ENCODE results near the gene COLEC12.
"Not testable (repeated sequence)": the region's sequence is repeated elsewhere in the genome, so short reads cannot be mapped to it uniquely, and the experiment has no call there.

COLEC12 gene

DNA sequence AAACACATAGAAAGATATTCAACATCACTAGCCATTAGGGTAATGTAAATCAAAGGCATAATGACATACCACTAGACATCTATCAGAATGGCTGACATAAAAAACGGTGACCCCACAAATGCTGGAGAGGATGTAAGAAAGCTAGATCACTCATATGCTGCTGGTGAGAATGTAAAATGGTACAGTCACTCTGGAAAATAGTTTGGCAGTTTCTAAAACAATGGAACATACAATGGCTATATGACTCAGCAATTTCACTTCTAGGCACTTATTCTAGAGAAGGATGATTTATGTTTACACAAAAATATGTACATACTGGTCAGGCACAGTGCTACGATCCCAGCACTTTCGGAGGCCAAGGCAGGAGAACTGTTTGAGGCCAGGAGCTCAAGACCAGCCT, 87.3 kb downstream of the COLEC12 start:
- no peak for DNase-seq (ENCODE audit: low spot score)

DNA sequence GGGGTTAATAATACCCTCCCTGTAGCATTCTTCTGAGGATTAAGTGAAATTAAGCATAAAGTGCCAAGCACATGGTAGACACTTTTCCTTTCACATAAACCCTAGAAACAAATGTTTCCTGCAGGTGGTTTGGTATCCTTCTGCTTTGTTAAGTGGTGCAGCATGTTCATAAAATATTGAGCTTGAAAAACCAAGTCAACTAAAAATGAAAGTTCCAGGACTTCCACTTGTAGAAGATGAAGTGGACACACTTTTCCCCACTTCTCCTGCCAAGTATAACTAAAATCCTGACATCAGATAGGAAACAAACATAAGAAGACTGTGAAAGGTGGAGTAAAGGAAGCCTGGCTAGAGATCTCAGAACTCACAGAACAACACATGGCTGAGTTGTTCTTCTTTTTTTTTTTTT, 90.5 kb downstream of the COLEC12 start:
- no peak for DNase-seq (ENCODE audit: low spot score)

DNA sequence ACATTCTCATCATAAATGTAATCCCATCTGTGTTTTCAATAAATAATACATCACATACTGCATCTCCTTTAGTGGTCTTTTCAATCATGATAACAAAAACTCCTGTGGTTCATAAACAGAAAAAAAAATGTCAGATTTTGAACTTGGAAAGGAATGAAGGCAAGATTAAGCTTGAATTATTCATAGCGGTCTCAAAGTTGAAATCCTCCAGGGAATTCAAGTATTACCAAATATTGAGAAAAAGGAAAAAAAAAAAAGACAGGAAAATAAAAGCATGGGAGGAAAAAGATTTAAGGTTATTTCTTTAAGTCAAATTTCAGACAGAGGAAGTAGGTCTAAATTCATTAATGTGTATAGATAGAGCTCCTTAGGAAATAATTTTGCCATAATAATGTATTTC, 92.1 kb downstream of the COLEC12 start:
- no peak for DNase-seq (ENCODE audit: low spot score)

DNA sequence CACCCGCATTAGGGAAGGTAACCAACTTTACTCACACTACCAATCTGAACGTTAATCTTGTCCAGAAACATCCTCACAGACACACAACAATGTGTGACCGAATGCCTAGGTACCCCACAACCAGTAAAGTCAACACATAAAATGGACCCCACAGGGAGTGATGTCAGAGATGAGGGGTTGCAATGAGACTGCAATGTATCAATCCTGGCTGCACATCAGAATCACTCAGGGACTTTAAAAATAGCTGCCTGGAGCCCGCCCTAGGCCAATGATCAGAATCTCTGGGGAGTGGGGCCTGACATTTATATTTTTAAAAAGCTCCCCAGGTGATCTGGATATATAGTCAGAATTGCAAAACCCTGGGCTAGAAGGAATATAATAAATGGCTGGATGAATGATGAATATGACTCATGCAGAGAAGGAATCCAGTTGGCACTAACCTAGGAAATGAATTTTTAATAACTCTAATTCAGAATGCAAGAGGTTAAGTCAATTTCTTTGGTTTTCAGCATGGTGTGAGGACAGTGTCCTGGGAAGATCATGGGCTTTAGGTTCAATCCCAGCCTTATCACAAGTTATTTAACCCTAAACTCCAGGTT, 92.8 kb downstream of the COLEC12 start:
- no peak for DNase-seq (ENCODE audit: low spot score)

DNA sequence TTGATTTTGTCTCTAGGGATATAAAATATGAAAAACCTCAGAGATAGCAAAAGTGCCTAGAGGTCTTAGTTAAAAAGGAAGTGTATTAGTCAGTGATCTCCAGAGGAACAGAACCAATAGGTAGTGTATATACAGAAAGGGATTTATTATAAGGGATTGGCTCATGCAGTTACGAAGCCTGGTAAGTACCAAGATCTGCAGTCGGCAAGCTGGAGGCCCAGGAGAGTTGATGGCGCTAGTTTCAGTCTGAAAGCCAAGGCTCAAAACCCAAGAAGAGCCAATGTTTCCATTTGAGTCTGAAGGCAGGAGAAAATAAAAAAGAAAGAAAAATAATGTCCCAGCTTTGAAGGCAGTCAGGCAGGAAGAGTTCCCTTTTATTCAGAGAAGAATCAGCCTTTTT, 93.3 kb downstream of the COLEC12 start:
- DNase-seq (ENCODE audit: low spot score), result no peak

DNA sequence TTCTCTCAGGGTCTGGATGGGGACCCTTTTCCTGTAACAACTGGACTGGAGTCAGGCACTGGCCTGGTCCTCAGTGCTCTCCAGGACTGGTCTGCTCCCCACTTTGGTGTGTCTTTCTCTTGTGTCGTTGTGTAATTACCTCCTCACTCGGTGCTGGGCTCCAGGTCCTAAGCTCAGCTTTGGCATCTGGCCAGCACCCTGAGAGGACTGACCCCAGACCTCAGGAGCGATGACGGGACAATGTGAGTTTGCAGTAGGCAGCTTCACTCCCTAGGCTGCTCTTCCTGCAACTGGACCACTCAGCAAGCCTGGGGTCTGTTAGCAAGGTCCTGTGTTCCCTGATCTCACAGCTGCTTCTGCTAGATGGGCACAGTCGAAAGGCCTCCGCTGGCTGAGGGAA, 93.8 kb downstream of the COLEC12 start:
- DNase-seq (ENCODE audit: low spot score), result no peak

DNA sequence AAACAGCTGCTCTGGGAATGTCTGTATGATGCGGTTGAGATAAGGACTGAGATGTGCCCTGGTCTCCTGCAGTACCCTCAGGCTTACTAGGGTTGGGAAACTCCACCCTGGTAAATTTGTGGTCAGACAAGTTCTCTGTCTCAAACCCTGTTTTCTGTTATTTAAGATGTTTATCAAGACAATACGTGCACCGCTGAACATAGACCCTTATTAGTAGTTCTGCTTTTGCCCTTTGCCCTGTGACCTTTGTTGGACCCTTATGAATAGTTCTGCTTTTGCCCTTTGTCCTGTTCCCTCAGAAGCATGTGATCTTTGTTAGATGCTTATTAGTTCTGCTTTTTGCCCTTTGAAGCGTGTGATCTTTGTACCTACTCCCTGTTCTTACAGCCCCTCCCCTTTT, 95.5 kb downstream of the COLEC12 start:
- DNase-seq (ENCODE audit: low spot score), result not testable (repeated sequence)

DNA sequence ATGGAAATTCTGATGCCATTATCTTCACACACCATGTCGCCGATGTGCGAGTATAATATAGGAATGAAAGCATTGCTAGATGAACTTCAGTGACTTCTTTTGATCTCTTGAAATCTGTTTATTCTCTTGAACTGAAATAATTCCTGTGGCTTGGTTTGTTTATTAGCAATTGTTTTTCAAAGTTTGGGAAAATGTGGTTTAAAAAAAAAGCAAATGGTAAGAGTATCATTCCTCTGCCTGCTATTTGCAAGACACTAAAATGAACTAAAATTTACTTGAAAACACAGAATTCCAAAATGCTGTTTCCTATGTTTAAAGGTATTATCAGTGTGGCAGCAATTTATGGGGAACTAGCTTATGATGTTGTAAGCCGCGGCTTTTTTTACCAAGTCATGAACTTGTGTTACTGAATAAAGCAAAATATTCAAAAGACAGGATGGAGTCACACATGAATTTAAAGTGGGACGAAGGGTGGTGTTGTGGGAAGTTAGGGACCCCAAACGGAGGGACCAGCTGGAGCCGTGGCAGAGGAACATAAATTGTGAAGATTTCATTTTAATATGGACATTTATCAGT, 96.4 kb downstream of the COLEC12 start:
- no peak for DNase-seq (ENCODE audit: low spot score)

DNA sequence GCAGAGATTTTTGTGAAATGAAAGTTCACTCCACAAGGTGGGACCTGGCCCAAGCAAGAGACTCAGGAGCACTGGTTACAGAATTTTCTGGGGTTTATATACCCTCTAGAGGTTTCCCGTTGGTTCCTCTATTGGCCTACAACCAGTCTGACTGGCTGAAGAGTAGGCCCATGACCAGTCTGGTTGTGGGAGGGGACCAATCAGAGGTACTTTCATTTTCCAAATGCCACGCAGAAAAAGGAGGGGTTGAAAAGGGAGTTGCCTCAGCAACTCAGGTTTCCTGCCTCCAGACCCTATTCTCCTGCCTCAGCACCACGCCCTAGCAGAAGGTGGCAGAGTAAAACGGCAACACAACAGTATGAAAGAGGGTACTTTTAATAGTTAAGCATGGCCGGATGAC, 98.4 kb downstream of the COLEC12 start:
- DNase-seq (ENCODE audit: low spot score), result no peak

DNA sequence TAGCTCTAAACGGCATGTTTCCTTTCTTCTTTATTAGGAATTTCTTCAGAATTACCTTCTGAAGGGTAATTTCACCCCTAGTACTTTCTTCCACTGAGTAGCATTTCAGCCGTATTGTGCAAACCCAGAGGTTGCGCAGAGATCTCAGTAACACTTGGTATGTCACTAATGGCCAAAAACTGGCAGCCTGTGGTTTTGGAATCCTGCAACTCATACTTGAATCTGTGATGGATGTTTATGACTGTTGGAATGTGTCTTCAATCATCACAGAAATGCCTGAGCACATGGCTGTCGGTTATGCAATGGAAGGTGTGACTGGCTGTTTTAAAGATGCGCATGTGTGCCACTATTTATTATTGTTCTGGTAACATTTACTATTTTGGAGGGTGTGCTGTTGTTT, 100.0 kb downstream of the COLEC12 start:
- DNase-seq (ENCODE audit: low spot score), result peak; percentile 74

DNA sequence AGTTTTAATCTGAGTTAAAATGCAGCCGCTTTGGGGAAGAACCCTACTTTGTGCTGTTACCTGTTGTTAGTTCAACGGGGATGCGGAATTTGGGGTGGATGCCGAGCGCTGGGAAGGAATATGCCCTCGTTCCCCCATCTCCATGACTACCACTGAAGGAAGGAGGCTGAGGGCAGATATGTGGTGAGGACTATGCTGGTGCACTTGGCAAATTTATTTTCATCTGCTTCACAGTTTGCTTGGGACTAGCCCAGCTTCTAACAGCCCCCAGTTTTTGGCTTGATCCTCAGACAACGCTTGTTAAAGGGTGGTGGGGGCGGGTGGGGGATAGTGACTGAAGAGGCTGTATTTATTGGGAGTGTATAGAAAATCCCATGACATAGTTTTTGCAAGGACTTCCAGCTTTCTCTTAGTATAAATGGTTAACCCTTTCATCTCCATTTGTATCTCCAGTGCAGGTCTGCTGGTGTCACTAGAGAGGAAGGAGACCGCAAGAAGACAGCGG, 100.8 kb downstream of the COLEC12 start:
- no peak for DNase-seq (ENCODE audit: low spot score)

DNA sequence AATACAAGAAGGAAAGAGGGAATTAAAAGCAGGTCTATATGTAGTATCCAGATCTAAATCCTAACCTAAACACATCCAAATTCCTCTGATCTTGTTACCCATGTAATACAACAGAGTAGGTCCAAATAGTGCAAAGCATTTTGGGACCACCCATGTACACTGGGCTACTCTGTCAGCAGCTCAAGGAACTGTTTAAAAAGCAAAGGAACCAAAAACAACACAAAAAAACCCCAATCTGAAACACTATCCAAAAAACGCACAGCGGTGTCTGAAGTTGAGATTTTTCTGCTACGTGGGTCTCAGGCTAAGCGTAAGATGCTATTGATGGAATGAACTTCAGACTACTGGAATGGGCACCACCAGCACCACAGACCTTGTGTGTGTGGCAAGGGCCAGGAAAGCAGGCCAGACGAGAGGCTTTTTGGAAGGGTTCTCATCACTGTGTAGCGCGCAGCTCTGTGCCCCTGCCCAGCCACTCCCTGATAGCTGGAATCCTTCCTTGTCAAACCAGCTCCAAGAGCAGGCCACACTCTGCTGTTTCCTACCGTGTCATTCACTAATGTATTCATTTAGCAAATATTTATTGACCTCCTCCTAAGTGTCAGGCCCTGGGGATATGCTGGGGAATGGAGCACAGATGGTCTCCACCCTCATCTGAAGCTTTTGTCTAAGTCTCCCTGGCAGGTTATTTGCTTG, 101.4 kb downstream of the COLEC12 start:
- DNase-seq (ENCODE audit: low spot score), result peak; percentile 15

DNA sequence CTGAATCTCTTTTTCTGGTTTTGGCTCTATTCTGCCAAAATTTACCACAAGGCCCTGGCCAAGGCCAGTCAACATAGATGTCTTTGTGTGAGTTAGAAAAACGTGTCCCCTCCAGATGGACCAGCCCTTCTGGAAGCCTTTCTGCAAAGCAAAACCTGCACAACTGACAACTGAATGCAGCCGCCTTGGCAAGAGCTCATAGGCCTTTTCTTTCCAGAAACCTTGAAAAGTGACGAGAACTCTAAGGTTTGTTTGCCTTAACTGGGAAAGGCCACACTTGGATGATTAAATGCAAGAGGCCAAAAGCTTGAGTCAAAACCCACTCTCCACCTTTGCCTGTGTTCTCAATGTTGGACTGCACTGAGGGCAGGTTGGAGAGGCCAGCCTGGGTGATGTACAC, 103.9 kb downstream of the COLEC12 start:
- no peak for DNase-seq (ENCODE audit: low spot score)

DNA sequence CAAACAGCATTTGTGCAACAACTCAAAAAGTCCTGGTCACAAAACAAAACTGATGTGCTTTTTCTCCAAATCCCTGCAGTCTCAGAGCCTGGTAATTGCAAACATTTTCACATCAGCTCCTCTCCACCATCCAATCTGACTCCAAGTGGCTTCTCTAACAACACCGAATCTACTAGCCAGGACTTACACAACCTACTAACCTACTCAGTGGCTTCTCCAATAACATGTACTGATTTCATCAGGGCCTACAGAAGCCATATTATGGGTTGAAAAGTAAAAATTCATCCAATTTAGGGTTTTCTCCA, 104.3 kb downstream of the COLEC12 start:
- DNase-seq (ENCODE audit: low spot score), result no peak

DNA sequence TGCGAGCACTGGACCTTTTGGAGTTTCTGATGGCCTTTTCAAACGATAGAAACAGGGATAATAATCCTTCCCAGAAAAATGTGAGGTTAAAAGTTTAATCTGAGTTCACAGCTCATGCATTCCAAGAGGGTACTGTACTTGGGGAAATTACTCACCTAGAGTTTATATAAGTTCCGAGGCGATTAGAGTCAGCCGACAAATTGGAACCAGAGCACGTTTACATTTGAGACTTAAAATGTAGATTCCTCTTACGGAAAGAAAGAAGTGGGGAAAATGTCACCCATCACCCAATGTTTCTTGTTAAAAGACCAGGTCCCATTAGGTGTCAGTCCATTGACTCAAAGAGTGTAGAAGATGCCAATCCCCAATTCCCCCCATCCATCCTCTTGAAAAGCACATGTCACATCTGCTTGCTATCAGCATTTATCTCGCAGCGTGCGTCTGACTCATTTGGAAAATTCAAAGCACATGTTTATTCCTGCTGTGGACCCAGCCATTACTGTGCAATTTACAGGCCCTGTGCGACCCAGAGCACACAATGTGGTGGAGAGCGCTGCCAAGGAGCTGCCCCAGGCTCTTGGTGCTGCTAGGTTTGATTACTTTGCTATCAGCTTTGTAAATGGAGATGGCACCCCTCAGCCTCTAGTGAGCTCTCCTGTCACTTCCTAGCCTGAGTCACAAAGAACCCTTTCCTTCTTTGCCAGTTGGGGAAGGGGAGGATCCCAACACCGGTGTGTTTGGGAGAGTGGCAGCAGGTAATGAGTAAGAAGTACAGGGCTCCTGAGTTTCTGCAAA, 104.8 kb downstream of the COLEC12 start:
- peak; percentile 75 for DNase-seq (ENCODE audit: low spot score)

DNA sequence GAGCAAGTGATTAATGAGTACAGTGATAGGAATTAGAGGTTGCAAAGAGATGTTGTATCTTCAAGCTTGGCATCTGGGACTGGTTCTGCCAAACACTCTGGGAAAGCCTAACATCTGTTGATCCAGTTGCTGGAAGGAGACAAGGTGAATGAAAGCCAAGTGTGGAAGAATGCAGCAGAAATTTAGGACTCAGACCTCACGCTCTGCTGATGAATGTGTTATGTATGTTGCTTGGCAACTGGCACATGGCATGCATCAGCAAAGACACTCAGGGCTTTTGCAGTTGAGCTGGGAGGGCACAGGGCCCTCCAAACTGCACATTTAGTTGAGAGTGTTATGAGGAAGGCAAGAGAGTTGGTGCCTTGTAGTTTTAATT, 105.5 kb downstream of the COLEC12 start:
- peak; percentile 88 for DNase-seq (ENCODE audit: low spot score)

DNA sequence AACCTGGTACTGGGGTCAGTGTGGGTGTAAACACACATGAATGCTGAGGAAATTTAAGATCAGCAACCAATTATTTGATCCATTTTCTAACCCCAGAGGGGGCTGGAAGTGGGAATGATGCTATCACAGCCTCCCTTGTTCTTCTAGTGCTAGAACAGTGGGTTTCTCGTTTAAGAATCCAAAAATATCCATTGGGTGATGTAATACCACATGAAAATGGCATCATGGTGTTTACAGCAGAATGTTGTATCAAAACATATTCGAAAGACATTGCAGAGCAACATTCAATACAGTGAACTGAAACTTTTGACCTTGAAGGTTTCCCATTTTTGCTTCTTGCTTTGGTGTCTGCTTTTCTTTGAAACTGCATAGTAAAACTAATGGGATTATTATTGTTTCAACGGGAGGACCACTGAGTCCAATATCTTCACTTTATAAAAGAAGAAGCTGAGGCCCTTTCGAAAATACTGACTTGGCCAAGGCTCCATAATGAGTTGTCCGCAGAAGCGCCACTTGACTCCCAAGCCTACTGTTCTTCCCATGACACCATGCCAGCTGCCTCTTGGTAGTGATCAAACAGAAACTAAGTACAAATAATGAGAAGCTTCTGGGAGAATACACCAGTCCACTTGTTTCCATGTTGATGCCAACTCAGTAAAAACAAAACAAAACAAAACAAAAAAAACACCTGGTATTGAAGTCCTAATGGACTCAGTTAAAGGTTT, 106.1 kb downstream of the COLEC12 start:
- no peak for DNase-seq (ENCODE audit: low spot score)

DNA sequence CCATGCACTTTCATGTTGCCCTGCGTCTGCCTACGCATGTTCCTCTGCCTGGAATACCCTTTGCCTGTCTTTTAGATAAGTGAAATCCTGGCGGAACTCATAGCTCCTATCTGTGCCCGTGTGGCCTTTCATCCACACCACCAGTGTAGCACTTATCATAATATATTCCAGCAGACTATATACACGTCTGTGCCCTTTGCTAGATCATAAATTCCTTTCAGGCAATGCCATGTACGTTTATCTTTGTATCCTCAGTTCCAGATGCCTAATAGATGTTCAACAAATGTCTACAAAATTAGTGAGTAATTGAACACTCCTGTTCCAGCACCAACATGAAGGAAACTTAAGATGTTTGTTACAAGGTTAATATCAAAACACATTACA, 106.9 kb downstream of the COLEC12 start:
- DNase-seq (ENCODE audit: low spot score), result no peak

DNA sequence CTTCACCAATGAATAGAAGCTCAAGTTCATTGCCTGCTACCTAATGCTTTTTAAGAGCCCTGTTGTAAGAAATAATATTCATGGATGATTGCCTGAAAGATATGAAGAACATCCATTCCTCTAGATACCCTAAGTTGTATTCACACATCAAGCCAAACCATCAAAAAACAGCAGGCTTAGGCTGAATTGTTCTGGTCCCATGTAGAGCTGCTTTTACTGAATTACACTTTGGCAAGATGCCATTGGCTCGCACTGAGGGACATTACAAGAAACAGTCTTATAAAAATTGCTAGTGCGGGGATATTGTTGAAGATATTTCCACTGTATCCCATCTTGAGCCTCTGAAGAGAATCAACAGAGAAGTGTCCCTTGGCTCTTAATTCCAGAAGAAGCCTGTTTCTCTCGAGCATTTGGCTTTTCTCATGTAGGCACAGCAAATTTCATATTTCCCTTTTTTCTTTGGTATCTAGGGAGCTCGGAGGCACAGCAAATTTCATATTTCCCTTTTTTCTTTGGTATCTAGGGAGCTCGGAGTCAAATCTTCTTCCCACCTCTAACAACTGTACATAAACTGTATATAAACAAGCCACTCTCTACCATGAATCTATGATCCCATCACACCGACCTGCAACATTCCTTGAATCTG, 107.5 kb downstream of the COLEC12 start:
- DNase-seq (ENCODE audit: low spot score), result no peak

DNA sequence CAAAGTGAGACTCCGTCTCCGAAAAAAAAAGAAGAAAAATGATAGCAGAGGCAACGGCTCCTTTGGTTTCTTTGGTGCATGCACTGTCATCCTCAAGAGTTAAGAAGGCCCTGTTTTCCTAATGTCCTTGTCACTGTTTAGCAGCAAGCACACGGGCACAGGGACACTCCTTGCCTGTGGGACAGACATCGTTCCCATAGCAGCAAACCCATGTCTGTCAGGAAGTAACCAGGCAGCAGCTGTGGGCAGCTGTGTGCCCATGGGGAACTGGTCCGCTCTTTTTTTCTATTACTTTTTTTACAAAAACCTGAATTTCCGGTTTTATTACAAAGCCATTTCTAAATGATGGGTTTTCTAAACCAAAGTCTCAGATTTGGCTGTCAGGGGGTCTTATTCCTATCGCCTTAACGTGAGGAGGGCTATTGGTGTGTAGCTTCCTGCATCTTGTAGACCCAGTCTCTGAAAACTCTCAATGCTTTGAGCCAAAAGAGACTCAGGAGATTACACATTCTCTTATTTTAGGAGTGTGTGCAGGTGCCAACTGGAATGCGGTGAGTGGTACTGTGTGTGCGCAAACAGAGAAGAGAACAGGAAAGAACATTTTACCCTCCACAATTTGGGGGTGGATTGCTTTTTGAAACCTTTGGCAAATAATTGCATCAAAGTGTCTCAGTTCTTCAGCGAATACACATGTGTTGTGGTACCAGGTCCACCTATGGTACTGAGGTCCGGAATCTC, 109.6 kb downstream of the COLEC12 start:
- DNase-seq (ENCODE audit: low spot score), result no peak
